ENCODE results near the gene ERLIN1.

GRCh38 chr10:100172349-100172748, 13.5 kb downstream of the ERLIN1 start:
- TF ChIP-seq CTCF (IDR thresholded peaks at IDR 0.05) (no peak), EZH2 (IDR thresholded peaks at IDR 0.05) (no peak)

All from neural progenitor cell (in vitro differentiated cells).